Activated CD4-positive, alpha-beta T cell treated with anti-CD3 and anti-CD28 coated beads, Interleukin-2, amount 10 ng/mL, durations not matched to agents 24 days and 14 days (primary cell): ENCODE data around the gene SYNE1. TPM values are rescaled to one million over a fixed set of nuclear protein-coding genes. Genes with fewer than 3 reads are reported as not detected.
"Not testable (repeated sequence)": the region's sequence is repeated elsewhere in the genome, so short reads cannot be mapped to it uniquely, and the experiment has no call there.

Source experiments
- DNase-seq: peaks from one replicate; pipeline ENCODE4 v3.0.0; 2022
- H3K27ac Mint-ChIP-seq: one replicate; pipeline ENCODE4 v1.8.0; 2022; ENCODE audit warnings: mild to moderate bottlenecking, mixed read lengths
- H3K27me3 Mint-ChIP-seq: one replicate; pipeline ENCODE4 v1.8.0; 2022; ENCODE audit warnings: mixed read lengths
- H3K36me3 Mint-ChIP-seq: one replicate; pipeline ENCODE4 v1.8.0; 2022; ENCODE audit warnings: low read depth, mild to moderate bottlenecking, mixed read lengths
- H3K4me1 Mint-ChIP-seq: one replicate; pipeline ENCODE4 v1.8.0; 2021; ENCODE audit warnings: mixed read lengths
- H3K4me3 Mint-ChIP-seq: one replicate; pipeline ENCODE4 v1.8.0; 2022; ENCODE audit warnings: mild to moderate bottlenecking, moderate library complexity, mixed read lengths
- H3K9me3 Mint-ChIP-seq: one replicate; pipeline ENCODE4 v1.8.0; 2021; ENCODE audit warnings: mixed read lengths
- intact Hi-C: fragments of 100-400 bp; cut with micrococcal nuclease; formaldehyde crosslinking; loops from one replicate; pipeline ENCODE4 v1.15.1; 2023
- total RNA-seq: library from RNA; stranded (reverse); gene quantifications from 2 replicates; pipeline ENCODE4 v1.2.3, GENCODE V29; 2022

The SYNE1 gene
- total RNA-seq, 1 donor from 2014 or later: 14.9 TPM

DNA sequence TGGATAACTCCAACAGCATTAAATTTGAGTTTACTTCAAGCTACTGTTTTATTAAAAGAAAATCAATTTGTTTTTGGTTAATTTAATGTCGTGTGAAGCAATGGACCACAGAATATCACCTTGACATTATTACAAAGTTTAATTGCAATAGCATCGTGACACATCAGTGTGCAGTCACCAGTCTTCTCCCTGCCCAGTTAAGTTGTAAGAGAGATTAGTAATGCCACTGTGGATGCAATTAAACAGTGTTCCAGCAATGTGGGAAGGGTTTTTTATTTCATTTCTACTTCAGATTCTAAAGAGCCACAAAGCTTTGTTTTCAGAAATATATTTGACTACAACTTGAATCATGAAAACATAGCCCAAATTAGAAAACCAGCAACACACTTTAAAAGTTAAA is 128.7 kb downstream of the SYNE1 start:
- no peak overlapping the region for H3K4me3 Mint-ChIP-seq
- intact Hi-C loops: no loop called here
- peaks cover 2% of the 10 kb centered on the region for H3K27me3 Mint-ChIP-seq
- H3K27ac Mint-ChIP-seq: no peak overlapping the region
- no peaks in the 10 kb centered on the region for H3K4me1 Mint-ChIP-seq
- no peaks in the 10 kb centered on the region for H3K9me3 Mint-ChIP-seq
- no peak for DNase-seq
- H3K36me3 Mint-ChIP-seq: no peaks in the 10 kb centered on the region

DNA sequence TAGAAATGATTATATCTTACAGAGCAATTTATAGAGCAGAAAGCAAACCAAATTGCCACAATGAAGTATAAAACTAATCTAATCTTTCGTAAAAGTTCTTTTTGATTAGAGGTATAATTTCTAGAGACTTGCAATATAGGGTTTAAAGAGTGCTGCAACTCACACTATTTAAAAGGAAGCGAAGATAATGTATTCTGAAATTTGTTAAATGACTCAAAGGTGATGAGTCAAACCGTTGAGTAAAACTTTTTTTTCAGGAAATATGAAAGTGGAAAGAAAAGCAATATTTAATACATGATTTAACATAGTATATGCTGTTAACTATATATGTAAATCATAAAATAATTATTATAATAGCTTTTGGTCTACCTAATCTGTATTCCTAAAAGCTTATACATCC is 133.6 kb downstream of the SYNE1 start:
- no peak overlapping the region for H3K4me3 Mint-ChIP-seq
- intact Hi-C loops: no loop called here
- no peaks in the 10 kb centered on the region for H3K36me3 Mint-ChIP-seq

DNA sequence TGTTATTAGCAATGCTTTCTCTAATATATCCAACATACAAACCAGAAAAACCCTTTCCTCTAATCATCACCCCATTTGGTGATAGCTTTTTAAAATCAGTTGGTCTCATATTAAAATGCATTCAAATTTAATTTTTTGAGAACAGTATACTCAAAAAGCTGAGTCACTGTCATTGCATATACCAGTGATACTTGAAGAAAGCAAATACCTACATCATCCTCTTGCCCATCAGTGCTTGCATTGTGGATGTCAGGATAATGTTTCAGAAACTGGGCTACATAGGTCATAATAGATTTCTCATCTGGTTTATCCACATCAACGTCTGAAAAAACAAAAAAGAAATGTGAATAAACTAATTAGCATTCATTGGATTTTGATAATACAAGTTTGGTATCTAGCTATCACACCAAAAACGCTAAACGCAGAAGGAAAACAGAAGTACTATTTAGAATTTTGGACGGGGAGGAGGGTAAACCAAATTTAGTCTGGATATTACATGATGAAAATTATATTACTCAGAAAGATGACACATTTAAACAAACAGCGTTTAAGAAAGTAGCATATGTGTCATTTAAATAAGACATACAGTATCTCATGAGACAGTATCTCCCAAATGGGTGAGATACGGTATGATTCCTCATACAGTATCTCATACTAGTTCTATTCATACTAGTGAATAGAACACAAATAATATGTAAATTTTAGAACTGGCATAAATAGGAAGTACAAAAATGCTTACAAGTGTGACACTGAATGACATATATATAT is 134.6 kb downstream of the SYNE1 start:
- Mint-ChIP-seq H3K4me3 (no peak overlapping the region), H3K4me1 (no peaks in the 10 kb centered on the region), H3K27ac (no peak overlapping the region), H3K9me3 (no peaks in the 10 kb centered on the region), H3K36me3 (no peaks in the 10 kb centered on the region), H3K27me3 (no peaks in the 10 kb centered on the region)
- DNase-seq: no peak
- intact Hi-C loops: no loop called here

More for the DNA sequence above, 133.6 kb downstream of the SYNE1 start:
- Mint-ChIP-seq H3K4me1 (no peaks in the 10 kb centered on the region), H3K9me3 (no peaks in the 10 kb centered on the region), H3K27ac (no peak overlapping the region), H3K27me3 (no peaks in the 10 kb centered on the region)
- DNase-seq: no peak

- Mint-ChIP-seq H3K36me3 (no peaks in the 10 kb centered on the region), H3K27ac (no peak overlapping the region), H3K27me3 (no peaks in the 10 kb centered on the region), H3K4me1 (no peaks in the 10 kb centered on the region), H3K4me3 (no peak overlapping the region), H3K9me3 (no peaks in the 10 kb centered on the region)
- no peak for DNase-seq
- intact Hi-C loops: no loop called here
Observed at GRCh38 chr6:152499931-152500330, 137.2 kb downstream of the SYNE1 start.

DNA sequence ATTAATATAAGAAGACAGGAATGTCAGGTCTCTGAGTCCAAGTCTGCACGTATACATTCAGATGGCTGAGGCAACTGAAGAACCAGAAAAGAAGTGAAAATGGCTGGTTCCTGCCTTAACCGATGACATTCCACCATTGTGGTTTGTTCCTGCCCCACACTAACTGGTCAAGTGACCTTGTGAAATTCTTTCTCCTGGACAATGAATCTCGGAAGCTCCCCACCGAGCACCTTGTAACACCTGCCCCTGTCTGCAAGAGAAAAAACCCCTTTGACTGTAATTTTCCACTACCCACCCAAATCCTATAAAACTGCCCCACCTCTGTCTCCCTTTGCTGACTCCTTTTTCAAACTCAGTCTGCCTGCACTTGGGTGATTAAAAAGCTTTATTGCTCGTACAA is 140.4 kb downstream of the SYNE1 start:
- H3K36me3 Mint-ChIP-seq: no peaks in the 10 kb centered on the region
- H3K27ac Mint-ChIP-seq: no peak overlapping the region
- no peaks in the 10 kb centered on the region for H3K4me1 Mint-ChIP-seq
- H3K4me3 Mint-ChIP-seq: no peak overlapping the region
- H3K27me3 Mint-ChIP-seq: no peaks in the 10 kb centered on the region
- no peak for DNase-seq
- H3K9me3 Mint-ChIP-seq: no peaks in the 10 kb centered on the region
- intact Hi-C loops: no loop called here

GRCh38 chr6:152495456-152495855 is 141.7 kb downstream of the SYNE1 start:
- H3K27me3 Mint-ChIP-seq, H3K4me3 Mint-ChIP-seq, H3K9me3 Mint-ChIP-seq, intact Hi-C loops, DNase-seq, H3K4me1 Mint-ChIP-seq, H3K27ac Mint-ChIP-seq, H3K36me3 Mint-ChIP-seq: not testable (repeated sequence)

DNA sequence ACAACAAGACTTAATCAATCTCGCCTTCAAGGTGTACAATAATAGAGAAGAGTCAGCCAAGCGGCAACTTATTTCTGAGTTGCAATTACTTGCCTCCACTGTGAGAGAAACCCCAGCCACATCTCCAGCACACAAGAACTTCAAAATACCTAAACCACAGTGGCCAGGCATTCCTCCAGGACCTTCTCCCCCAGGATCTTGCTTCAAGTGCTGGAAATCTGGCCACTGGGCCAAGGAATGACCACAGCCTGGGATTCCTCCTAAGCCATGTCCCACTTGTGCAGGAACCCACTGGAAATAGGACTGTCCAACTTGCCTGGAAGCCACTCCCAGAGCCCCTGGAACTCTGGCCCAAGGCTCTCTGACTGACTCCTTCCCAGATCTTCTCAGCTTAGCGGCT is 144.9 kb downstream of the SYNE1 start:
- DNase-seq, H3K4me3 Mint-ChIP-seq, H3K9me3 Mint-ChIP-seq, H3K4me1 Mint-ChIP-seq, H3K27me3 Mint-ChIP-seq, H3K36me3 Mint-ChIP-seq, intact Hi-C loops, H3K27ac Mint-ChIP-seq: not testable (repeated sequence)

DNA sequence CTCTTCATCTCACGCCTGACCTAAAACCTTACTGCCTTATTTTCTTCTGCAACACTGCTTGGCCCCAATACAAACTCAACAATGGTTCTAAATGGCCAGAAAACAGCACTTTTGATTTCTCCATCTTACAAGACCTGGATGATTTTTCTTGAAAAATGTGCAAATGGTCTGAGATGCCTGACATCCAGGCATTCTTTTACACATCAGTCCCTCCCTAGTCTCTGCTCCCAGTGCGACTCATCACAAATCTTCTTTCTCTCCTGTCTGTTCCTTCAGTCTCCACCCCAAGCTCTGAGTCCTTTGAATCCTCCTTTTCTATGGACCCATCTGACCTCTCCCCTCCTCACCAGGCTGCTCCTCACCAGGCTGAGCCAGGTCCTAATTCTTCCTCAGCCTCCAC is 145.7 kb downstream of the SYNE1 start:
- H3K27me3 Mint-ChIP-seq, H3K36me3 Mint-ChIP-seq, H3K9me3 Mint-ChIP-seq, H3K4me1 Mint-ChIP-seq, intact Hi-C loops, H3K27ac Mint-ChIP-seq, H3K4me3 Mint-ChIP-seq, DNase-seq: not testable (repeated sequence)

DNA sequence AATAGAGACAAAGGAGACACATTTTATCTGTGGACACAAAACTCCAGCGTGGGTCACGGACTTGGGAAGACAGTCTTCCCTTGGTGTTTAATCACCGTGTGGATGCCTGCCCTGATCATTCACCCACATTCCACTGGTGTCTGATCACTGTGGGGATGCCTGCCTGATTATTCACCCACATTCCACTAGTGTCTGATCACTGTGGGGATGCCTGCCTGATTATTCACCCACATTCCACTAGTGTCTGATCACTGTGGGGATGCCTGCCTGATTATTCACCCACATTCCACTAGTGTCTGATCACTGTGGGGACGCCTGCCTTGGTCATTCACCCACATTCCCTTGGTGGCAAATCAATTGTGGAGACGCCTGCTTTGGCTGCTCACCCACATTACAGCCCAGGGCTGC is 146.2 kb downstream of the SYNE1 start:
- H3K4me3 Mint-ChIP-seq, H3K27me3 Mint-ChIP-seq, DNase-seq, H3K4me1 Mint-ChIP-seq, H3K9me3 Mint-ChIP-seq, H3K36me3 Mint-ChIP-seq, H3K27ac Mint-ChIP-seq, intact Hi-C loops: not testable (repeated sequence)

- Mint-ChIP-seq H3K27ac (no peak overlapping the region), H3K4me3 (no peak overlapping the region), H3K27me3 (peaks cover 2% of the 10 kb centered on the region), H3K9me3 (no peaks in the 10 kb centered on the region), H3K4me1 (peaks cover 2% of the 10 kb centered on the region), H3K36me3 (no peaks in the 10 kb centered on the region)
- intact Hi-C loops: no loop called here
- DNase-seq: no peak
Observed at GRCh38 chr6:152484806-152485205, 152.4 kb downstream of the SYNE1 start.

DNA sequence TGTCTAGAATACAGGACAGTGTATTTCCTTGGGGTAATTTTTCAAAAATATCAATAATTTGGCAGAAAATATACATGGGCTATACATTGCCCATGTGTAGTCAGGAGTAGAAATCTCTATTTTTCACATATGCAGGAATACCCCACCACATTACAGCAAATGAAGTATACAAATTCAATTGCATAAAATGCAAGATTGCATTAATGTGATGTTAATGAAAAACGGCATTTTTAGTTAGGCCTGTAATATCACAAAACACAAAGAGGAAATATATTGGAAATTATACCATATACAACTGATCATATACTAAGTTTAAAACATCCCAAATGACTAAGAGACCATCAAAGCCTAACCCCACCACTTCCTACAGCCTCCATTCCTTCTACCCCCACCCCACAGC is 154.9 kb downstream of the SYNE1 start:
- Mint-ChIP-seq H3K9me3 (no peaks in the 10 kb centered on the region), H3K4me3 (no peak overlapping the region), H3K4me1 (peaks cover 2% of the 10 kb centered on the region), H3K27ac (no peak overlapping the region), H3K27me3 (peaks cover 2% of the 10 kb centered on the region), H3K36me3 (no peaks in the 10 kb centered on the region)
- intact Hi-C loops: no loop called here
- no peak for DNase-seq

DNA sequence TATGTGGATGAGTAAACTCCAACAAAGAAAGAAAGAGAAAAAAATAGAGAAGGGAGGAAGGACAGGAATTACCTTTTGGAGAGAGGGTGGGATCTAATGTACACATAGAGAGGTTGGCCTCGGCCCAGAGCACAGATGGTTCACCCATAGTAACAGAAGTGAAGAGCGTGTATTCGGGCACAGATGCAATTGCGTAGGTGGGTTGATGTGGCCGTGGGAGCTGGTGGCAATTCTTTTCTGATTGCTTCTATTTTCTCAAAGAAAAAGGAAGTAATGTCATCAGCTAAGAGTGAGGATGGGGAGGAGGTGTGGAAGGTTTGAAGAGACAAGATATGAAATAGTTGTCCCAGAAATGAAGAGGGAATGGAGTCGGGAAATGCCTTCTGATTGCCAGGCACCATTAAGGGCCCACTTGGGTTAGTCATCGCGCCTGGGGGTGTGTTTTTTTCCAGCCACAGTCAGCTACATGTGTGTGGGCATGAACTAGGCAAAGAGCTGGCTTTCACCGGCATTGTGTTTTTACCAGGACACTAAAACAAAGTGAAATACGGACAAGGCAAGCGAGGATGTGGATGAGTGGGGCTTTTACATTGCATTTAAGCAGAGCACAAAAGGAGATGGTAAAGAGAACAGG is 158.7 kb downstream of the SYNE1 start:
- no peak for DNase-seq
- Mint-ChIP-seq H3K27ac (no peak overlapping the region), H3K4me3 (no peak overlapping the region), H3K4me1 (no peaks in the 10 kb centered on the region), H3K36me3 (no peaks in the 10 kb centered on the region), H3K27me3 (no peaks in the 10 kb centered on the region), H3K9me3 (no peaks in the 10 kb centered on the region)
- intact Hi-C loops: no loop called here

GRCh38 chr6:152474354-152474753 is 162.8 kb downstream of the SYNE1 start:
- H3K27me3 Mint-ChIP-seq: no peaks in the 10 kb centered on the region
- H3K4me3 Mint-ChIP-seq: no peak overlapping the region
- H3K9me3 Mint-ChIP-seq: no peaks in the 10 kb centered on the region
- no peaks in the 10 kb centered on the region for H3K36me3 Mint-ChIP-seq
- H3K27ac Mint-ChIP-seq: no peak overlapping the region
- DNase-seq: no peak
- no peaks in the 10 kb centered on the region for H3K4me1 Mint-ChIP-seq
- intact Hi-C loops: no loop called here

- intact Hi-C loops: no loop called here
- Mint-ChIP-seq H3K36me3 (no peaks in the 10 kb centered on the region), H3K4me1 (no peaks in the 10 kb centered on the region), H3K27me3 (no peaks in the 10 kb centered on the region), H3K9me3 (no peaks in the 10 kb centered on the region), H3K27ac (no peak overlapping the region), H3K4me3 (no peak overlapping the region)
- no peak for DNase-seq
Observed at GRCh38 chr6:152472325-152472724, 164.8 kb downstream of the SYNE1 start.
